ENCODE data around the gene RALGAPA2. TPM values are rescaled to one million over a fixed set of nuclear protein-coding genes. Genes with fewer than 3 reads are reported as not detected.

RALGAPA2 gene
- total and polyA plus RNA-seq, 2 donors (not counting 3 experiments of a cell fraction or from before 2014, with no cell fraction given): 10.0 to 46.8 TPM

GRCh38 chr20:20666359-20666758, 46.1 kb downstream of the RALGAPA2 start:
- BruUV-seq (replicated peaks): no TSS peak
- H3K9me1 ChIP-seq (replicated peaks; ENCODE audit: control insufficient read depth, extremely low read depth, insufficient read depth, low read length): no peaks in the 10 kb centered on the region
- H4K20me1 ChIP-seq (replicated peaks; ENCODE audit: control insufficient read depth, extremely low read depth, insufficient read depth, low read length): no peaks in the 10 kb centered on the region
- H3K4me3 ChIP-seq (replicated peaks in 1 of 3; ENCODE audit: insufficient read depth in 1 of 3, low read depth in 1 of 3, low read length in 3 of 3): no peak overlapping the region
- peak; percentile 80 for FAIRE-seq
- dilution Hi-C loops (cut with MboI; ENCODE audit: extremely low pct_ligation_motif_present, low sequenced_read_pairs) (no loop called here), intact Hi-C loops (cut with micrococcal nuclease) (no loop called here)
- no peaks in the 10 kb centered on the region for H3K9me3 ChIP-seq (replicated peaks; ENCODE audit: control insufficient read depth, insufficient read depth, low read length)
- peak overlapping the region; percentile 32 for H3K4me2 ChIP-seq (ENCODE audit: insufficient read depth, low read length)
- H3K79me2 ChIP-seq (ENCODE audit: control insufficient read depth, insufficient read depth, low read length): no peaks in the 10 kb centered on the region
- CTCF ChIA-PET: interaction anchor here (0.7 to 3.4 kb wide), 10 partner anchors 9 to 194 kb away, joined by 3 to 78 read pairs (median 4); no protein-coding TSS in a partner anchor
- H2AFZ ChIP-seq (ENCODE audit: low read depth, low read length): no peak overlapping the region
- H3K4me1 ChIP-seq (ENCODE audit: control insufficient read depth, extremely low read depth, insufficient read depth, low read length): peaks cover 26% of the 10 kb centered on the region
- POLR2A ChIA-PET: no interaction called here
- H3K27me3 ChIP-seq (ENCODE audit: control insufficient read depth in 2 of 2, insufficient read depth in 2 of 2, low read length in 2 of 2): no peaks in the 10 kb centered on the region
- TF ChIP-seq JUN (IDR thresholded peaks at IDR 0.05; ENCODE audit: borderline replicate concordance, insufficient read depth, insufficient read length, low read depth): no peak
- H3K36me3 ChIP-seq (ENCODE audit: control insufficient read depth in 2 of 2, extremely low read depth in 1 of 2, insufficient read depth in 2 of 2, low read length in 2 of 2): no peaks in the 10 kb centered on the region
- DNase-seq (ENCODE audit: low read depth, low spot score): peak; percentile 30
- no peak overlapping the region for H3K27ac ChIP-seq (ENCODE audit: insufficient read depth, low read depth, low read length)
- H3K9ac ChIP-seq (replicated peaks; ENCODE audit: extremely low read depth, insufficient read depth, low read length): no peak overlapping the region

GRCh38 chr20:20665606-20666332, 46.7 kb downstream of the RALGAPA2 start:
- H3K4me2 ChIP-seq (ENCODE audit: insufficient read depth, low read length): peak overlapping the region; percentile 32
- CTCF ChIA-PET: interaction anchor here (0.7 to 3.4 kb wide), 9 partner anchors 9 to 171 kb away, joined by 3 to 78 read pairs (median 3); no protein-coding TSS in a partner anchor
- H3K4me3 ChIP-seq (replicated peaks in 1 of 3; ENCODE audit: insufficient read depth in 1 of 3, low read depth in 1 of 3, low read length in 3 of 3): no peak overlapping the region
- dilution Hi-C loops (cut with MboI; ENCODE audit: extremely low pct_ligation_motif_present, low sequenced_read_pairs): no loop called here
- FAIRE-seq (no peak), DNase-seq (ENCODE audit: low read depth, low spot score) (peak; percentile 6)
- no peaks in the 10 kb centered on the region for H3K79me2 ChIP-seq (ENCODE audit: control insufficient read depth, insufficient read depth, low read length)
- H3K9me1 ChIP-seq (replicated peaks; ENCODE audit: control insufficient read depth, extremely low read depth, insufficient read depth, low read length): no peaks in the 10 kb centered on the region
- no TSS peak for BruUV-seq (replicated peaks)
- H3K9me3 ChIP-seq (replicated peaks; ENCODE audit: control insufficient read depth, insufficient read depth, low read length): no peaks in the 10 kb centered on the region
- no peaks in the 10 kb centered on the region for H4K20me1 ChIP-seq (replicated peaks; ENCODE audit: control insufficient read depth, extremely low read depth, insufficient read depth, low read length)
- H3K36me3 ChIP-seq (ENCODE audit: control insufficient read depth in 2 of 2, extremely low read depth in 1 of 2, insufficient read depth in 2 of 2, low read length in 2 of 2): no peaks in the 10 kb centered on the region
- no peak for TF ChIP-seq GATA2 (IDR thresholded peaks at IDR 0.05; ENCODE audit: insufficient read depth, insufficient read length, low read depth, low read length)
- H3K27me3 ChIP-seq (ENCODE audit: control insufficient read depth in 2 of 2, insufficient read depth in 2 of 2, low read length in 2 of 2): no peaks in the 10 kb centered on the region
- POLR2A ChIA-PET: no interaction called here
- H2AFZ ChIP-seq (ENCODE audit: low read depth, low read length): no peak overlapping the region
- intact Hi-C loops (cut with micrococcal nuclease): loop anchor here (1.0 to 2.0 kb wide), 6 partner anchors 45 to 195 kb away; no protein-coding TSS in a partner anchor
- no peak overlapping the region for H3K27ac ChIP-seq (ENCODE audit: insufficient read depth, low read depth, low read length)
- H3K9ac ChIP-seq (replicated peaks; ENCODE audit: extremely low read depth, insufficient read depth, low read length): no peak overlapping the region
- peaks cover 26% of the 10 kb centered on the region for H3K4me1 ChIP-seq (ENCODE audit: control insufficient read depth, extremely low read depth, insufficient read depth, low read length)

All from endothelial cell of umbilical vein (primary cell).